Measurements from ENCODE around the gene COX6B2. TPM values are rescaled to one million over a fixed set of nuclear protein-coding genes. Genes with fewer than 3 reads are reported as not detected.
"Not testable (repeated sequence)": the region's sequence is repeated elsewhere in the genome, so short reads cannot be mapped to it uniquely, and the experiment has no call there.

Gene COX6B2
- 1 to 10 TPM in 1 of 4 donors, under 1 TPM in 3; 0.45 to 1.5 (median 0.72) TPM for polyA plus RNA-seq (ENCODE audit: insufficient read length in 4 of 4)

DNA sequence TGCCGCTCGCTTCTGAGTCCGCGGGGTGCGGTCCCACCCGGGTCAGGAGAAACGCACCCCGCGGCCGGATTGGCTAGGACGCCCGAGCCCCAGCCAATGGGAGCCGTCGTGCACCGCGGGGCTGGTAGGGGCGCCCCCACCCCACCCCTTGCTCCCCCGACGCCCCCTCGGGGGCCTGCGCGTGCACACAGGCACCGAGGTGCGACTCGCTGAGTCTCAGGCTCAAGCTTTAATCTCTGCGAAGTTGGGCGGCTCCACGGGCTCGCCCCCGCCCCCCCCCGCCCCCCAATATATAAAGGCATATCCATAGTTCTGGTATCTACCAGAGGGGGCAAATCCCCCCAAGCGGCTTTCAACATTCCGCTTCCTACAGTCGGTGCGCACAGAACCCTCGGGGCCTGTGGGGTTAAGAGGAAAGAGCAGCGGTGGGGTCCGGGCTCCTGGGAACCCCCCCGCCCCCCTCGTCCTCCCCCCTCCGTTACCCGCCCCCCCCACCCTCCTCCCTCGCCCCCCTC, at the start of gene COX6B2:
TSS of gene COX6B2 (minus strand) at position 22 of the 515 bp plus-strand sequence. CDS start 198 bp downstream, outside the sequence.
- no peak for DNase-seq (ENCODE audit: low read depth in 4 of 4, low spot score in 3 of 4)

DNA sequence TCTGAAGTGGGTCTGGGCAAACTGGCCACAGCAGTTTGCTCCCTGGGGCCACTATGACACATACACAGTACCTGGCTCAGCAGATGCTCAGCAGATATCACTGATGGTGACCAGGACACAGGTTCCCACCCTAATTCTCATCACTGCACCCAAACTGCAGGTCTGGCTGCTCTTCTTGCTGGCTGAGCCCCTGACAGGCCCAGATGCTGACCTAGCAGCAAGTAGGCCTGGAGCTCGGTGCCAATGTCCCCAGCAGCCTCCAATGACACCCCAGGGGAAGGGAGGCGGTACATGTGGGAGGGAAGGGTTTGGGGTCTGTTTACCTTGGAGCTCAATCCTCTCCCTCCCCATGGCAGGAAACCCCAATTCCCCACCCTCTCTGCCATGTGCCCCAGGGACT, 48.0 kb upstream of the COX6B2 start:
- DNase-seq (ENCODE audit: low read depth in 4 of 4, low spot score in 3 of 4) = no peak

GRCh38 chr19:55401390-55401789, 46.9 kb upstream of the COX6B2 start:
- DNase-seq (ENCODE audit: low read depth in 4 of 4, low spot score in 3 of 4) = not testable (repeated sequence)

DNA sequence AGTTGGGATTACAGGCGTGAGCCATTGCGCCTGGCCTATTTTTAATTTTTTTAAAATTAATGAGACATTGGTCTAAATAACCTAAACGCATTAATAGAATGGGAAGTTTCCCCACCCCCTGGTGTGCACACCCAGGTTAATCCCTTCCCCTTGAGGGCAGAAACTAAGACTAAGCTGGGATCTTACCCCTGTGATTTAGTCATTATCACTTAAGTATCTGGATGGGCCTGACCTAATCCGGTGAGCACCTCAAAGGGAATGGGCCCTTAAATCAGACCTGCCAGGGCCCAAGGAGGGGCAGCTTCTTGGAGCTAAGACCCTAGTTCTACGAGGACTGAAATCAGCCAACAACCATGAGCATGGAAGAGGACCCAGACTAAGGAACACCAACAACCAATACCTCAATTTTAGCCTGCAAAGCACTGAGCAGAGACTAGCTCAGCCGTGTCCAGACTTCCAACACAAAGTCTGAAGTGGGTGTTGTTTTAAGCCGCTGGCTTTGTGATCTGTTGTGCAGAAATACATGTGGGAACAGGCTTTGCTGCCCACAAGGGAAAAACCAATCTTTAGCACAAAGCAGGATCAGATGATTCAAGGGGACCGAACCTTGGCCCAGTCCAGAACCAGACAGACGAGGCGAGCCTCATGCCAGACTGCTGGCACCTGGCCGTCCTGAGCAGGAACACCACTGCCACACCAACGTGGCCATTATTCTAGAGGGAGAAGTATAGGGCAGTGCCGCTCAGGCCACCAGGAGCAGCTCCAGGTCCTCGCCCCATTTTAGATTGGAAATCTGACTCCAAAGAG, 46.0 kb upstream of the COX6B2 start:
- DNase-seq (ENCODE audit: low read depth in 4 of 4, low spot score in 3 of 4) = no peak

- DNase-seq (ENCODE audit: low read depth in 4 of 4, low spot score in 3 of 4) = no peak
Measured at GRCh38 chr19:55398200-55398925, 43.8 kb upstream of the COX6B2 start.

DNA sequence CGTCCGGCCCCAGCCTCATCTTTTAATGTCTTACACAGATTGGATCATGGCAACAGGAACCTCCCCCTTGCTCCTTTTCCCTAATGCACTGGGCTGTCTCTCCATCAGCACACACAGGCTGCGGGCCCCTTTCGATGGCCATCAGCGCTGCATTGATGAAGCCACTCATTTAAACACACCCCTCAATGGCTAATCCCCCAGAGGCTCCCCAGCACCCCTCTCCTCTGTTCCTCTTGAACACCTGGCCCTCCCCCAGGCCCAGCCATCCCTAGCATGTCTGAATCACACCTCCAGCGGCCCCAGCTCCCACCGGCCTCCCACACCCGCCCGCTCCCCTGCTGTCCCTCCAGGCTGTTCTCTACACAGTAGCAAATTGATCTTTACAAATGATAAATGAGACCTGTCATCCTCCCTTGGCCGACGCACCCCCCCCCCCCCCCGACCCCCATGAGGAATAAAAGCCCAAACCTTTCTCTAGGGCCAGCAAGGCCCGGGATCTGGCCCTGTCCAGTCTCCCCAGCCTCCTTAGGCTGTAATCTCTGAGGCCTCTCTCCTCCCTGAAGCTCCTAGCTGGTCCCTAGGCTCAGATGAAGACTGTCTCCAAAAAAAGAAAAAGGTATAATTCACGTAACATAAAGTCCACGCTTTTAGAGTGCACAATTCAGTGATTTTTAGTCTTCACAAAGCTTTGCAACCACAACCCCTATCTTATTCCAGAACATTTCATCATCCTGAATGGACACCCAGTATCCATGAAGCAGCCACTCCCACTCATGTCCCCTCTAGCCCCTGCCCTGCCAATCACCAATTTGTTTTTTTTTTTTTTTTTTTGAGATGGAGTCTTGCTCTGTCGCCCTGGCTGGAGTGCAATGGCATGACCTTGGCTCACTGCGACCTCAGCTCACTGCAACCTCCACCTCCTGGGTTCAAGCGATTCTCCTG, 38.6 kb upstream of the COX6B2 start:
- no peak for DNase-seq (ENCODE audit: low read depth in 4 of 4, low spot score in 3 of 4)

DNA sequence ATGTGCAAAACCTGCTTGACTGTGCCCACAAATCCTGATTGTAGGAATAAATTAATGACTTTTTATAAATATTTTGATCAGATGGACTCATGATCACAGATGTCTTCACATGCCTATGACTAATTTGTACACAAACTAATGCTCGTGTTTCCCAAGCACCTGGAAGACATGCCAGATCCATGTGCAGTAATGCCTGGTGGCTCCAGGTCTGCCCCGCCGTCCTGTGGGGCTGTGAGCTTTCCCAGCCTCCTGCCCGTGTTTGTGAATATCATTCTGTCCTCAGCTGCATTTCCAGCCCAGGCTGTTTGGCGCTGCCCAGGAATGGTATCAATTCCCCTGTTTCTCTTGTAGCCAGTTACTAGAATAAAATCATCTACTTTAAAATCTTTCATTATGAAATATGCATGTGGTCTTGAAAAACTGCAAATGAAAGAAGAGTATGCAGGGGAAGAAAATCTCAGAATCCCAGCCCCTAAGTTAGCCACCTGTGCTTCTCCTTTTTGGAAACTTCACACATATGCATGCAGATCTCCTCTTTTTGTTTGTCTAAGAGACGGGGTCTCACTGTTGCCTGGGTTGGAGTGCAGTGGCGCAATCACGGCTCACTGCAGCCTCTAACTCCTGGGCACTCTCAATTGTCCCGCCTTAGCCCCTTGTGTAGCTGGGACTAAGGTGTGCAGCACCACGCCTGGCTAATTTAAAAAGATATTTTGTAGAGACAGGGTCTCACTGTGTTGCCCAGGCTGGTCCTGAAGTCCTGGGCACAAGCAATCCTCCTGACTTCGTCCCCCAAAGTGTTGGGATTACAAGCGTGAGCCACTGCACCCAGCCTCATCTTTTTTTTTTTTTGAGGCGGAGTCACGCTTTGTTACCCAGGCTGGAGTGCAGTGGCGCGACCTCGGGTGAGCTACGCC, 37.4 kb upstream of the COX6B2 start:
- DNase-seq (ENCODE audit: low read depth in 4 of 4, low spot score in 3 of 4) = no peak

GRCh38 chr19:55391191-55391670, 36.7 kb upstream of the COX6B2 start:
- DNase-seq (ENCODE audit: low read depth in 4 of 4, low spot score in 3 of 4) = no peak

DNA sequence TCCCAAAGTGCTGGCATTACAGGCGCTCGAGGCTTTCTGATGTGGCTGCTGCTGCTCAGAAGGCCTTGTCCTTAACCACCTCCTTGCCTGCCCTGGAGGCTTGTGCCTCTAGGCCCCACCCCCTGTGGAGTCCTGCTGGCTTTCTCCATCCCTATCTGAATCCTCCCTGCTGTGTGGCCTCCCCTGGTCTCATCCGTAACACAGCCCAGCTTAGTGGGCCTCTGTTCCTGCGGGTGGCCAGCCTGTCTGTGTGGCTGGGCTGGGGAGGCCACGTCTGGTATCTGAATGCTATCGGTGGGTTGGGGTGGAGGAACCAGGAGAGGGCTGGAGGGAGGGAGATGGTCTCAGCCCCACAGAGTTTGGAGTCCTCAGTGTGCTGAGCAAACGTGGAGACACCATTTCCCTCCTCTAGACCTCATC, 36.0 kb upstream of the COX6B2 start:
- DNase-seq (ENCODE audit: low read depth in 4 of 4, low spot score in 3 of 4) = no peak

GRCh38 chr19:55389386-55390317, 35.1 kb upstream of the COX6B2 start:
- DNase-seq (ENCODE audit: low read depth in 4 of 4, low spot score in 3 of 4) = no peak

- no peak for DNase-seq (ENCODE audit: low read depth in 4 of 4, low spot score in 3 of 4)
Measured at GRCh38 chr19:55387736-55388497, 33.4 kb upstream of the COX6B2 start.

- no peak for DNase-seq (ENCODE audit: low read depth in 4 of 4, low spot score in 3 of 4)
Measured at GRCh38 chr19:55386493-55386971, 32.0 kb upstream of the COX6B2 start.

DNA sequence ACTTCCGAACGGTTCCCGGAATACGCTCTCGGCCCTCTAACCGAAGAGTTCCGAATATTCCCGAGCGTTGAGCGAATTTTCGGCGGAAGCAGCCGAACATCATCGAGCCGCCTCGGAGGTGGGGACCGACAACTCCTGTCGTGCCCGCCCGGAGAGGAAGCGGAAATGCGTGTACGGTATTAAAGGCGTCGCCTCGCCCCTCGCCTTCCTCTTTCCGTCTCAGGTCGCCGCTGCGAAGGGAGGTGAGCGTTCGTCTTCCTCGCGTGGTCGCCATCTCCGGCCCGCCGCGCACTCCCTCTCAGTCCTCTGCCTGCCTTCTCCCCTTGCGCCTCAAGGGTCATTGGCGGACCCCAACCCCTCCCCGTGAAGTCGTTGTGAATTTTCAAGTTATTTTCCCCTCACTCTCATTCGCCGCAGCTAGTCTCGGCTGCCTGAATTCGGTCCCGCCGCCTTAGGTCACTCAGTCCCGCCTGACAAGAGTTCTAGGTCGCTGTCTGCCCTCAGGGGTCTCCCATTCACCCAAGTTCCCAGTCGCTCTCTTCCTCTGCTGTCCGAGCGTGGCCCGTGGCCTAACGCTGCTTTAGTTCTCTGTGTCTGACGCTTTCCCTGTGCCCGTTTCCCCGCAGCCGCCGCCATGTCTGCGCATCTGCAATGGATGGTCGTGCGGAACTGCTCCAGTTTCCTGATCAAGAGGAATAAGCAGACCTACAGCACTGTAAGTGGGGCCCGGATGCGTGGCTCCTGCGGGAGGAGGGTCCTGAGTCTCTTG, 31.4 kb upstream of the COX6B2 start, which contains the start of gene RPL28:
TSS of gene RPL28 (plus strand) at position 209 of the 769 bp plus-strand sequence. CDS start at position 635, 426 bp downstream.
- peak; percentile 97 to 99 (median 98) for DNase-seq (ENCODE audit: low read depth in 4 of 4, low spot score in 3 of 4)

DNA sequence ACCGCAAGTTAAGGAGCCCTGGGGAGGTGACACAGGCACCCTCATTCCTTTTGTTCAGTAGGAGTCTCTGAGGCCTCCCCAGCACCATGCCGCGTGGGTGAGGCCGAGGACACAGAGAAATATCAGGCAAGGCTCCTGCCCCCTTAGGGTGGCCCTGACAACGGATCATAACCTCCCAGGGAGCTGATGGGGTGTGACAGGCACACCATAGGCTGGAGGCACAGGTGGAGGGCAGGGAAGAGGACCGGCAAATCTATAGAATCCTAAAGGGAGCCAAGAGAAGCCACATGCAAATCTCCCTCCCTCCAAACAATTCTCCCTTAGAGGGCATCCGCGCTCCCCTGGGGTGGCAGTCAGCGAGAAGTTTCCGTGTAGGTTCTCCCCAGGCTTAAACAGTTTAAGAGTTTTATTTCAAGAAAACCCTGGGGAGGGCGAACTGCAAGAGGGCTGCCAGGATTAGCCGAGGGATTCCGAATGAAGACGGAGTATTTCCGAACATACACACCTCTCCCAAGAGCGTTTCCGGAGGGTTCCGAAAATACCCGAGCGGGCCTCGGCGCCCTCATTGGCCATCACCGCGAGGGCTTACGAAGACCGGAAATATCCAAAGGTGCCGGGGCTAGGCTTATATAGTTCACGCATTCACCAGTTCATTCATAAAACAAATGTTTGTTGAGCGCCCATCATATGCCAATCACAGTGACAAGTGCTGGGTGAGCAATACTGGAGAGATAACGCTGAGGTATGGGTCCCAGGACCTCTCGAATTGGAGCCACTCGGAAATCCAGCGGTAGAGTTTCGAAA, 30.6 kb upstream of the COX6B2 start:
- peak; percentile 90 to 95 (median 92) for DNase-seq (ENCODE audit: low read depth in 4 of 4, low spot score in 3 of 4)

DNA sequence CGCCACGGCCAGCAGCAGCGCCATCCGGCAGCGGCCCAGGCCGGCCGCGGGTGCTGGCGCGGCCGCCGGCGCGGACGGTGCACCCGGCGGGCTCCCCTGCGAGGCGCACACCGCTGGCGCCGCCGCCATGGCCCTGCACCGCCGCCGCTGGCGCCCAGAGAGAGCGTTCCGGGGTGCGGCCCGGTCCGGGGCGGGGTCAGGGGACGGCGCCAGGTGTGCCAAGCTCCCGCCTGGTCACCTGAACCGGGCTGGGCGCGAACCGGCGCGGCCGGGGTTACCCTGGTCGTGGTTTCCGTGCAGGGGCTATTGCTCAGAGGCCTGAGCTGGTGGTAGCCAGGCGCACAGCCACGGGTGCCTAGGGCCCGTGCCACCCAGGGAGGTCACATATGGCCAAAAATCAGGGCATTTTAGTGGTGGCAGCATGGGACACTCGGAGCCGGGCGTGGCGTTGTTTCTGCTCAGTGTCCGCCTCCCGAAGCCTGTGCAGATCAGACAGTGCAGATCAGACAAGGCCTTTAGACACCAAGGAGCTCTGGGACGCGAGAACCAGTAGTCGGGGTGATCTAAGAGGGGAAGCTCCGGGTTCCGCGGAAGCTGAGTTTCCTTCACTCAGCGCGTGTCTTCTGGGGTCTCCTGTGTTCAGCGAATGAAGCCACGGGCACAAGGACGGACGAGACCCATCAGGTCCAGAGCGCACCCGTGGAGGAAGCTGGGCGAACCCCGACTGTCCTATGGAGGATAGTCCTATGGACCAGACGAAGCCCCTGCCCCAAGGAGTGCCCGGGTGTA, 29.8 kb upstream of the COX6B2 start, which contains the start of gene TMEM238:
TSS of gene TMEM238 (minus strand) at position 162 of the 789 bp plus-strand sequence. CDS start at position 129, 33 bp downstream.
- no peak for DNase-seq (ENCODE audit: low read depth in 4 of 4, low spot score in 3 of 4)

All from right renal pelvis (tissue), 4 donors.